Subcutaneous abdominal adipose tissue (tissue), 5 donors: ENCODE measurements around the gene DSCAML1.

Source experiments
- H3K27ac ChIP-seq: one replicate; pipeline ENCODE4 v1.7.0; 2013; ENCODE audit warnings: low read depth, mild to moderate bottlenecking, inconsistent platforms, low read length, moderate library complexity
- H3K27me3 ChIP-seq, 5 donors: one replicate each; pipeline ENCODE4 v1.7.0; 2013; ENCODE audit warnings: low read length in 5 of 5, inconsistent platforms in 1 of 5; ENCODE audit not compliant: control insufficient read depth in 5 of 5, insufficient read depth in 4 of 5
- H3K36me3 ChIP-seq, 5 donors: one replicate each; pipeline ENCODE4 v1.7.0; 2013; ENCODE audit warnings: low read length in 5 of 5; ENCODE audit not compliant: control insufficient read depth in 5 of 5, insufficient read depth in 5 of 5
- H3K4me1 ChIP-seq, 5 donors: one replicate each; pipeline ENCODE4 v1.7.0; 2013; ENCODE audit warnings: low read length in 5 of 5, mild to moderate bottlenecking in 3 of 5, moderate library complexity in 1 of 5; ENCODE audit not compliant: control insufficient read depth in 5 of 5, insufficient read depth in 5 of 5
- H3K4me3 ChIP-seq, 5 donors: one replicate each; pipeline ENCODE4 v1.7.0; 2013; ENCODE audit warnings: low read length in 5 of 5, low read depth in 1 of 5
- H3K9ac ChIP-seq, 5 donors: one replicate each; pipeline ENCODE4 v1.7.0; 2013; ENCODE audit warnings: low read length in 5 of 5, mild to moderate bottlenecking in 4 of 5, moderate library complexity in 3 of 5
- H3K9me3 ChIP-seq, 5 donors: one replicate each; pipeline ENCODE4 v1.7.0; 2013; ENCODE audit warnings: low read length in 5 of 5; ENCODE audit not compliant: control insufficient read depth in 5 of 5
- donor health status: healthy.
- donor health status: healthy.
- donor health status: healthy.
- donor health status: healthy.
- donor health status: healthy.

DSCAML1 gene

DNA sequence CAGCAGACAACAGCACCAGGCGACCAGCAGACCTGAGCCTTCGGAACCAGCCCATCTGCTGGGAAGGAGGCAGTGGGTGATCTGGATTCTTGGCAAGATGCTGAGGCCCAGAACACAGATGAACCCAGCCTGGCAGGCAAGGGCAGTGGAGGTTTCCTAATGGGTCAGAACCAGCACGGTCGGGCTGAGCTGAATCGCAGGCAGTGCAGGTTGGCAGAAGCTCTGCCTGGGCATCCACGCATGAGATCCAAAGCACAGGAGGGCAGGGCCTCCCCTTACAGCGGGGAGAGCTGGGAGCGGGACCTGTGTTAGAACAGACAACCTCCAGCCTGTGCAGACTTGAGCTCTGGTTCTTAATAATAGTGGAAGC lies 47.5 kb downstream of the DSCAML1 start:
- Histone ChIP-seq H3K36me3 (no peaks in the 10 kb centered on the region), H3K27ac (no peak overlapping the region), H3K9ac (no peak overlapping the region), H3K4me3 (no peak overlapping the region), H3K27me3 (no peaks in the 10 kb centered on the region), H3K9me3 (no peaks in the 10 kb centered on the region), H3K4me1 (peaks cover 0 to 3% (median 0%) of the 10 kb centered on the region in 5 donors)

- Histone ChIP-seq H3K9me3 (no peaks in the 10 kb centered on the region), H3K27ac (no peak overlapping the region), H3K4me3 (no peak overlapping the region), H3K9ac (no peak overlapping the region), H3K4me1 (peaks cover 0 to 3% (median 0%) of the 10 kb centered on the region in 5 donors), H3K36me3 (no peaks in the 10 kb centered on the region), H3K27me3 (no peaks in the 10 kb centered on the region)
Observed at GRCh38 chr11:117748771-117749540, 48.1 kb downstream of the DSCAML1 start.

DNA sequence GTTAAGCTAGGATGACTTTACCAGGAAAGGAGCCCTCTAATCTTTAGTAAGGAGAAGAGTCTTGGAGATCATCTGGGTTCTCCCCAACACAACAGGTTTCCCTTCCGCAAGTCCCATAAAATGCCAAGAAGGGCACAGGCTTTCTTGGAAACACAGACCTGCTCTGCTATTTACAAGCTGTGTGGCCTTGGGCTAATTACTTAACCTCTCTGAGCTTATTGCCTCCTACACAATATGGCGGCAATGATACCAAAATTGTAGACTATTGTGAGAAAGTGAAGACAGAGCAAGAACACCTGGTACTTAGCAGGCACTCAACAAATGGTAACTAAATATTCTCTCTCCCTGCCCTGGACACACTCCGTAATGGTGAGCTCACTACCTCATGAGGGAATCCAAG lies 49.1 kb downstream of the DSCAML1 start:
- H3K9me3 ChIP-seq = no peaks in the 10 kb centered on the region
- H3K4me1 ChIP-seq = peaks cover 0 to 3% (median 0%) of the 10 kb centered on the region in 5 donors
- no peak overlapping the region for H3K9ac ChIP-seq
- H3K36me3 ChIP-seq = no peaks in the 10 kb centered on the region
- no peak overlapping the region for H3K27ac ChIP-seq
- H3K27me3 ChIP-seq = peaks cover 0 to 5% (median 0%) of the 10 kb centered on the region in 5 donors
- H3K4me3 ChIP-seq = no peak overlapping the region

- Histone ChIP-seq H3K36me3 (no peaks in the 10 kb centered on the region), H3K9ac (no peak overlapping the region), H3K4me3 (no peak overlapping the region), H3K4me1 (peaks cover 0 to 3% (median 0%) of the 10 kb centered on the region in 5 donors), H3K27ac (no peak overlapping the region), H3K9me3 (peaks cover 3 to 17% (median 13%) of the 10 kb centered on the region in 5 donors), H3K27me3 (peaks cover 0 to 6% (median 0%) of the 10 kb centered on the region in 5 donors)
Observed at GRCh38 chr11:117745346-117745745, 51.7 kb downstream of the DSCAML1 start.

DNA sequence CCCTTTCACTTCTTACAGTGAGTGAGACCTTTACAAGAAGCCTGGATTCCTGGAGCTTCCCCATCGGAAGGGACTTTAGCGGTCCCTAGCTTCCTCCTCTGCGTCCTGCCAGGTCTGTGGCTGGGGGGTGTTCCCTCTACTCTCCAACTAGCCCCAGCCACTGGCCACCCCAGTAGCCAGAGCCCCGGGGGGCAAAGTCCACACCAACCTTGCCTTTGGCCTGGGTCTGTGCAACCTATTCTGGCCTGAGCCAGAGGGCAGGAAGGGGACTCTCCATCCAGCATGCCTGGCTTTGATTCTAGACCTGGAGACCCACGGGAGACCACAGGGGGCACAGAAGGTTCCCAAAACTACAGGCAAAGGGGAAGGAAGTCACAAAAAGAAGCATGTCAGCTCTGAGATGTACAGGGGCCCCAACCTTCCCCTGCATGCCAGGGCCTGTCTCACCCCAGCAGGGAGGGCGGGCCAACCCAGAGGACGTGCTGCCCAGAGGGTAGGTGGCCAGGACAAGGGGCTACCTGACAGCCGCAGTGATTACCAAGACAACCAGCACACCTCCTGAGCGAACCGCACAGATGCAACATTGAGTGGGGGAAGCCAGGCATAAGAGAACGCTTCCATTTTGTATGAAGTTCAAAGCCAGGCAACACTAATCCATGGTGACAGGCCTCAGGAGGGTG lies 52.4 kb downstream of the DSCAML1 start:
- Histone ChIP-seq H3K27me3 (peaks cover 0 to 6% (median 0%) of the 10 kb centered on the region in 5 donors), H3K4me1 (peaks cover 0 to 3% (median 0%) of the 10 kb centered on the region in 5 donors), H3K27ac (no peak overlapping the region), H3K36me3 (no peaks in the 10 kb centered on the region), H3K9me3 (peaks cover 3 to 17% (median 13%) of the 10 kb centered on the region in 5 donors), H3K4me3 (no peak overlapping the region), H3K9ac (no peak overlapping the region)

DNA sequence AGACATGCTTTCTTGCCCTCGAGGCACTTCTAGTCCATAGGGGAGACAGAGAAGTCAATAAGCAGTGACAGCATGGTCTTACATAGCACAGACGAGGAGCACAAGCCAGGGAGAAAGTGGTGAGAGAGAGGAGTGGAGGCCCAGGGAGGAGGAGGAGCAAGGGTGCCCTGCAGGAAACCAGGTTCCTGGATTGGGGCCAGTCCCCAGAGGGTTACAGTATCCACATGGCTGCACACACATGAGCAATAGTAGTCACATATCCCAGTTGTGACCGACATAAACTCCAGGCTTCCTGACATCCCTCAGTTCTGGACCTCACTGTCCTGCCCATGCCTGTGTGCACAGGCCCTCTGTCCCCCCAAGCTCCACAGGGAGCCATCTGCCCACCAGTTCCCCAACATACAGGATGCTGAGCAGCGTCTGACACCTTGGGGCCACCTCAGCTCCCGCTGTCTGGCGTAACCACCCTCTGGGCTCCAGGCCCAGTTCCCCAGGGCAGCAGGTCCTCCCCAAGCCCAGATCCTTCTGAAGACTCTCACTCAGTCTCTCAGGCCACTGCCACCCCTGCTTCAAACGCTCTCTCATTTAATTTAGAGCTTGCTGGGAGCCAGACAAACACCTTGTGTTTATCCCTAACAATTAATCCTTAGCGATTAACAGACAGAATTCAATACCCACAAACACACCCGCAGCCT lies 53.7 kb downstream of the DSCAML1 start:
- Histone ChIP-seq H3K27me3 (peaks cover 0 to 9% (median 0%) of the 10 kb centered on the region in 5 donors), H3K4me1 (peaks cover 0 to 3% (median 0%) of the 10 kb centered on the region in 5 donors), H3K4me3 (no peak overlapping the region), H3K36me3 (no peaks in the 10 kb centered on the region), H3K9ac (no peak overlapping the region), H3K9me3 (peaks cover 3 to 17% (median 13%) of the 10 kb centered on the region in 5 donors), H3K27ac (no peak overlapping the region)

DNA sequence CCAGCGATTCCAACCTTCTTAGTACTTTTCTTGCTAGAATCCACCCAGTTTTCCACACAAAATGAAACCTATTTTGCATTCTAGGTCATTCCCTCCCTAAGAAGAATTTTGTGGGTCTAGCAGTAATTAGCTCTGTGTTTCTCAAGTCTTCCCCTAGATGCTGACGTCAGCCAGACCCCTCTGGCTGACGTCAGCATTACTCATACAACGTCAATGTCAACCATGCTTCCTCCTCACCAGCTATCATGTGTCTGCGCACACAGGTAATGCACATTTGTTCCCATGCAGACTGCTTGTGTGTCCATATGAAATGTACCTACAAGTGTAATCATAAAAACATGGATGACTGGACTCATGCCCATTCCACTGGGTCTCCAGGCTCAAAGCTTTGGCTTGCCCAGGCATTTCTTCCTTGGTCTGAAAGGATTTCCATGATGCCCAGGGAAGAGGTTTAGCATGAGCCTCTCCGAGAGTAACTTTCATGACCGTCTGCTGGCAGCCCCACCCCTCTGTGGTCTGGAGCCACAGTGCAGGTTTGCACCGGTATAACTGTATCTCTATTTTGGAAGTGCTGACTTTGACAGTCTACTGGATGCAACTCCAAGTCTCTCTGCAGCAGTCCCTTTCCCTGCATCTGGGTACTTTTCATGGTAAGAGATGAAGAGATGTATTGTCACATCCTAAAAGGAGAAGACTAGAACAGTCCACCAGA lies 58.6 kb downstream of the DSCAML1 start:
- H3K9me3 ChIP-seq = peaks cover 3 to 17% (median 13%) of the 10 kb centered on the region in 5 donors
- H3K9ac ChIP-seq = no peak overlapping the region
- H3K4me1 ChIP-seq = no peaks in the 10 kb centered on the region
- peaks cover 0 to 9% (median 0%) of the 10 kb centered on the region in 5 donors for H3K27me3 ChIP-seq
- no peaks in the 10 kb centered on the region for H3K36me3 ChIP-seq
- H3K4me3 ChIP-seq = no peak overlapping the region
- no peak overlapping the region for H3K27ac ChIP-seq

GRCh38 chr11:117735350-117735977 lies 61.6 kb downstream of the DSCAML1 start:
- H3K27ac ChIP-seq = no peak overlapping the region
- no peak overlapping the region for H3K9ac ChIP-seq
- peaks cover 0 to 2% (median 0%) of the 10 kb centered on the region in 5 donors for H3K9me3 ChIP-seq
- no peaks in the 10 kb centered on the region for H3K4me1 ChIP-seq
- peaks cover 0 to 3% (median 0%) of the 10 kb centered on the region in 5 donors for H3K27me3 ChIP-seq
- H3K4me3 ChIP-seq = no peak overlapping the region
- no peaks in the 10 kb centered on the region for H3K36me3 ChIP-seq

- Histone ChIP-seq H3K27me3 (peaks cover 0 to 3% (median 0%) of the 10 kb centered on the region in 5 donors), H3K9me3 (no peaks in the 10 kb centered on the region), H3K4me3 (no peak overlapping the region), H3K36me3 (no peaks in the 10 kb centered on the region), H3K4me1 (no peaks in the 10 kb centered on the region), H3K9ac (no peak overlapping the region), H3K27ac (no peak overlapping the region)
Observed at GRCh38 chr11:117734601-117735024, 62.4 kb downstream of the DSCAML1 start.
